GM19324 (cell line): ENCODE results near the gene FOXA2.
"Not testable (repeated sequence)": the region's sequence is repeated elsewhere in the genome, so short reads cannot be mapped to it uniquely, and the experiment has no call there.

Experiments
- ATAC-seq: cut with Tn5 transposase; IDR thresholded peaks from one replicate; pipeline ENCODE4 v1.9.1; 2021; ENCODE audit warnings: mild to moderate bottlenecking, moderate library complexity; ENCODE audit not compliant: unreplicated experiment, low FRiP score

FOXA2 gene

GRCh38 chr20:22584522-22584921 lies at the start of gene FOXA2:
TSS of gene FOXA2 (minus strand) at chr20:22584572. CDS start at chr20:22584278, 294 bp downstream.
- ATAC-seq, result no peak

GRCh38 chr20:22630701-22631100 lies 46.3 kb upstream of the FOXA2 start:
- ATAC-seq, result no peak

- ATAC-seq, result no peak
These were observed 45.6 kb upstream of the FOXA2 start for GRCh38 chr20:22629927-22630326.

GRCh38 chr20:22629447-22629846 lies 45.1 kb upstream of the FOXA2 start:
- no peak for ATAC-seq

GRCh38 chr20:22626496-22626895 lies 42.1 kb upstream of the FOXA2 start:
- no peak for ATAC-seq

GRCh38 chr20:22623211-22623610 lies 38.8 kb upstream of the FOXA2 start:
- no peak for ATAC-seq

GRCh38 chr20:22620342-22620741 lies 36.0 kb upstream of the FOXA2 start:
- ATAC-seq, result no peak

- ATAC-seq, result no peak
These were observed 35.4 kb upstream of the FOXA2 start for GRCh38 chr20:22619806-22620205.

GRCh38 chr20:22619272-22619671 lies 34.9 kb upstream of the FOXA2 start:
- ATAC-seq, result no peak

- ATAC-seq, result no peak
These were observed 32.8 kb upstream of the FOXA2 start for GRCh38 chr20:22617160-22617559.

GRCh38 chr20:22616551-22616950 lies 32.2 kb upstream of the FOXA2 start:
- no peak for ATAC-seq

GRCh38 chr20:22615425-22615824 lies 31.1 kb upstream of the FOXA2 start:
- no peak for ATAC-seq

- no peak for ATAC-seq
These were observed 27.3 kb upstream of the FOXA2 start for GRCh38 chr20:22611636-22612035.

GRCh38 chr20:22607695-22608094 lies 23.3 kb upstream of the FOXA2 start:
- ATAC-seq, result no peak

- no peak for ATAC-seq
These were observed 20.4 kb upstream of the FOXA2 start for GRCh38 chr20:22604815-22605214.

- ATAC-seq, result no peak
These were observed 17.2 kb upstream of the FOXA2 start for GRCh38 chr20:22601361-22602141.

GRCh38 chr20:22599258-22599657 lies 14.9 kb upstream of the FOXA2 start:
- not testable (repeated sequence) for ATAC-seq

- no peak for ATAC-seq
These were observed 12.9 kb upstream of the FOXA2 start for GRCh38 chr20:22597303-22597702.

GRCh38 chr20:22590662-22591061 lies 6.3 kb upstream of the FOXA2 start:
- ATAC-seq, result no peak

GRCh38 chr20:22586645-22587310 lies 2.4 kb upstream of the FOXA2 start:
- no peak for ATAC-seq

GRCh38 chr20:22585786-22586493 lies 1.6 kb upstream of the FOXA2 start:
- ATAC-seq, result no peak
